Ovary (tissue), 3 donors: ENCODE data around the gene NUP62.

Experiments
- CTCF ChIP-seq, 3 donors: fragments of 450-650 bp in 2 of 3; fragments of 200-600 bp in 1 of 3; IDR thresholded peaks; one replicate each; pipeline versions ENCODE4 v1.5.1 to v1.8.0; 2016 to 2022; ENCODE audit warnings: antibody characterized with exemption in 3 of 3, mild to moderate bottlenecking in 1 of 3
- EP300 ChIP-seq: sonication (generic); formaldehyde crosslinking; IDR thresholded peaks from one replicate; pipeline ENCODE4 v1.6.1; 2017; ENCODE audit warnings: antibody characterized with exemption
- donor health status: DM: no; HTN: no; CAD: no.

- TF ChIP-seq CTCF (IDR thresholded peaks at IDR 0.05) (no peak), EP300 (no peak)
Observed at GRCh38 chr19:49952479-49952836, 23.2 kb upstream of the NUP62 start.
